NCI-H345 treated with DMSO at 0.1 percent for 48 hours (cell line): ENCODE measurements around the gene ADARB1.
A peak's percentile ranks its signal among the peaks of the same experiment; 100 is the strongest.

Experiments used
- DNase-seq: peaks from one replicate; lab custom pipeline; 2025; ENCODE audit not compliant: unreplicated experiment; lab: John Stamatoyannopoulos, UW

Gene ADARB1

GRCh38 chr21:45073301-45074047, 906 bp upstream of the ADARB1 start:
- DNase-seq = peak; percentile 26

GRCh38 chr21:45074818-45075595, 627 bp downstream of the ADARB1 start:
- peak; percentile 48 for DNase-seq

GRCh38 chr21:45075596-45076244, 1.3 kb downstream of the ADARB1 start:
- DNase-seq = no peak

- DNase-seq = no peak
These were observed 1.9 kb downstream of the ADARB1 start for GRCh38 chr21:45076245-45076711.

GRCh38 chr21:45078371-45078770, 4.0 kb downstream of the ADARB1 start:
- no peak for DNase-seq

GRCh38 chr21:45078877-45079281, 4.5 kb downstream of the ADARB1 start:
- DNase-seq = no peak

GRCh38 chr21:45079351-45079750, 5.0 kb downstream of the ADARB1 start:
- DNase-seq = no peak

GRCh38 chr21:45080232-45080631, 5.9 kb downstream of the ADARB1 start:
- no peak for DNase-seq

GRCh38 chr21:45080639-45081414, 6.4 kb downstream of the ADARB1 start:
- DNase-seq = no peak

GRCh38 chr21:45081636-45082035, 7.3 kb downstream of the ADARB1 start:
- DNase-seq = no peak

GRCh38 chr21:45082736-45083135, 8.4 kb downstream of the ADARB1 start:
- no peak for DNase-seq

- no peak for DNase-seq
These were observed 9.7 kb downstream of the ADARB1 start for GRCh38 chr21:45084121-45084520.

GRCh38 chr21:45084881-45085536, 10.6 kb downstream of the ADARB1 start:
- no peak for DNase-seq

GRCh38 chr21:45085700-45086099, 11.3 kb downstream of the ADARB1 start:
- no peak for DNase-seq

- DNase-seq = no peak
These were observed 12.1 kb downstream of the ADARB1 start for GRCh38 chr21:45086337-45086958.

- DNase-seq = no peak
These were observed 12.8 kb downstream of the ADARB1 start for GRCh38 chr21:45087022-45087823.

GRCh38 chr21:45088116-45088515, 13.7 kb downstream of the ADARB1 start:
- no peak for DNase-seq

- no peak for DNase-seq
These were observed 14.3 kb downstream of the ADARB1 start for GRCh38 chr21:45088729-45089128.

GRCh38 chr21:45089964-45090363, 15.6 kb downstream of the ADARB1 start:
- DNase-seq = no peak
